GM18870 (cell line): ENCODE data around the gene TBX10.
"Not testable (repeated sequence)": the region's sequence is repeated elsewhere in the genome, so short reads cannot be mapped to it uniquely, and the experiment has no call there.

Experiments
- ATAC-seq: cut with Tn5 transposase; IDR thresholded peaks from one replicate; pipeline ENCODE4 v1.9.1; 2021; ENCODE audit warnings: moderate library complexity; ENCODE audit not compliant: unreplicated experiment

TBX10 gene

GRCh38 chr11:67639438-67639859 lies at the start of gene TBX10:
TSS of gene TBX10 (minus strand) at chr11:67639763. CDS start at chr11:67639472, 291 bp downstream.
- ATAC-seq: no peak

- ATAC-seq: no peak
Measured at GRCh38 chr11:67689178-67689577, 49.6 kb upstream of the TBX10 start.

- ATAC-seq: no peak
Measured at GRCh38 chr11:67687986-67688385, 48.4 kb upstream of the TBX10 start.

GRCh38 chr11:67685641-67686332 lies 46.2 kb upstream of the TBX10 start:
- ATAC-seq: not testable (repeated sequence)

GRCh38 chr11:67682126-67683034 lies 42.8 kb upstream of the TBX10 start:
- ATAC-seq: not testable (repeated sequence)

- ATAC-seq: no peak
Measured at GRCh38 chr11:67680696-67681470, 41.3 kb upstream of the TBX10 start.

- ATAC-seq: no peak
Measured at GRCh38 chr11:67675058-67675747, 35.6 kb upstream of the TBX10 start.

- no peak for ATAC-seq
Measured at GRCh38 chr11:67674442-67674871, 34.9 kb upstream of the TBX10 start, which contains the start of gene ALDH3B2. TSS of gene ALDH3B2 (minus strand) at chr11:67674623. CDS start at chr11:67666935, 7,688 bp downstream.

GRCh38 chr11:67673902-67674301 lies 34.3 kb upstream of the TBX10 start:
- no peak for ATAC-seq

GRCh38 chr11:67673358-67673757 lies 33.8 kb upstream of the TBX10 start:
- no peak for ATAC-seq

- no peak for ATAC-seq
Measured at GRCh38 chr11:67671211-67671520, 31.6 kb upstream of the TBX10 start.

GRCh38 chr11:67670316-67671210 lies 31.0 kb upstream of the TBX10 start:
- no peak for ATAC-seq

- no peak for ATAC-seq
Measured at GRCh38 chr11:67668192-67668551, 28.6 kb upstream of the TBX10 start.

GRCh38 chr11:67667490-67668191 lies 28.1 kb upstream of the TBX10 start:
- ATAC-seq: no peak

GRCh38 chr11:67666676-67667489 lies 27.3 kb upstream of the TBX10 start:
- no peak for ATAC-seq

- no peak for ATAC-seq
Measured at GRCh38 chr11:67666303-67666645, 26.7 kb upstream of the TBX10 start.

- no peak for ATAC-seq
Measured at GRCh38 chr11:67665541-67666302, 26.2 kb upstream of the TBX10 start.
